ENCODE results near the gene SEMA6B. TPM values are rescaled to one million over a fixed set of nuclear protein-coding genes. Genes with fewer than 3 reads are reported as not detected.

The SEMA6B gene
- total and polyA plus RNA-seq, 2 of the 8 experiments (the other 6 are each of a cell fraction or from before 2014, with no cell fraction given) = 31.3 to 54.4 TPM

DNA sequence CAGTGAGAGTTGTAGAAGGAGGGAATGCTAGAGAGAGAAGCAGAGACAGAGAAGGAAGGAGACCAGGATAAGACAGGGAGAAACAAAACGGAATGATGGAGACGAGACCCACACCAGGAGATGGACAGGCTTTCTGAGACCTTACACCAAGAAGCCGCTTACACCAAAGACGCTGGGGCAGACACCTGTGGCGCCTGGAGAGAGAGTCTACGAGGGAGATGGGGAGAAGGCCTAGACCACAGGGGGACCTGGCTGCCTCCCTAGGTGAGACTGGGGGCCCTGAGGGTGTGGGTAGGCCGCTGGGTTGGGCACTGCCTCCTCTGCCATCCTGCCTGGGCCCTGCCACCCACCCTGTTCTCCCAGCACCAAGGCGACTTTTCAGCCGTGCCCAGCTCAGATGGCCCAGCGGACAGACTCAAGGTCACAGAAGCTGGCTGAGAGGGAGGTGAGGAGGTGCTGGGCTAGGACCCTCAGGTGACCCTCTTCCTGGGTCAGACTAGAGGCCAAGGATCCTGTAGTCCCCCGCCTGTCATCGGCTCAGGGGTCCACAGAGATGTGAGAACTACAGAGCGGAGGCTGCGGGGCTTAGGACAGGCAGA lies 29.5 kb downstream of the SEMA6B start (continued):
- no peak for TF ChIP-seq CHD2 (IDR thresholded peaks at IDR 0.05; ENCODE audit: low read length)
- TF ChIP-seq, protein P1, sequence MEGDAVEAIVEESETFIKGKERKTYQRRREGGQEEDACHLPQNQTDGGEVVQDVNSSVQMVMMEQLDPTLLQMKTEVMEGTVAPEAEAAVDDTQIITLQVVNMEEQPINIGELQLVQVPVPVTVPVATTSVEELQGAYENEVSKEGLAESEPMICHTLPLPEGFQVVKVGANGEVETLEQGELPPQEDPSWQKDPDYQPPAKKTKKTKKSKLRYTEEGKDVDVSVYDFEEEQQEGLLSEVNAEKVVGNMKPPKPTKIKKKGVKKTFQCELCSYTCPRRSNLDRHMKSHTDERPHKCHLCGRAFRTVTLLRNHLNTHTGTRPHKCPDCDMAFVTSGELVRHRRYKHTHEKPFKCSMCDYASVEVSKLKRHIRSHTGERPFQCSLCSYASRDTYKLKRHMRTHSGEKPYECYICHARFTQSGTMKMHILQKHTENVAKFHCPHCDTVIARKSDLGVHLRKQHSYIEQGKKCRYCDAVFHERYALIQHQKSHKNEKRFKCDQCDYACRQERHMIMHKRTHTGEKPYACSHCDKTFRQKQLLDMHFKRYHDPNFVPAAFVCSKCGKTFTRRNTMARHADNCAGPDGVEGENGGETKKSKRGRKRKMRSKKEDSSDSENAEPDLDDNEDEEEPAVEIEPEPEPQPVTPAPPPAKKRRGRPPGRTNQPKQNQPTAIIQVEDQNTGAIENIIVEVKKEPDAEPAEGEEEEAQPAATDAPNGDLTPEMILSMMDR (IDR thresholded peaks at IDR 0.05; ENCODE audit: control extremely low read depth in 1 of 3, insufficient read depth in 1 of 3, low read depth in 1 of 3, low read length in 3 of 3) = no peak

Data from H1 (cell line).